Left renal cortex interstitium (tissue), 4 donors: ENCODE results near the gene CNGB1. TPM values are rescaled to one million over a fixed set of nuclear protein-coding genes. Genes with fewer than 3 reads are reported as not detected.
"Not testable (repeated sequence)": the region's sequence is repeated elsewhere in the genome, so short reads cannot be mapped to it uniquely, and the experiment has no call there.

Source experiments
- DNase-seq, 4 donors: peaks; one replicate each; pipeline ENCODE4 v3.0.0-alpha.2; 2013; ENCODE audit warnings: low read depth in 4 of 4, low spot score in 2 of 4, missing footprints in 1 of 4
- polyA plus RNA-seq, 4 donors: library from polyadenylated mRNA; unstranded; fragments of 120-200 nt; gene quantifications; one replicate each; pipeline ENCODE4 v1.2.1, GENCODE V29; 2013; ENCODE audit not compliant: insufficient read length in 4 of 4

Gene CNGB1
- polyA plus RNA-seq, 4 donors, result 0.03 to 0.08 TPM; not detected in 2

- no peak for DNase-seq
These were observed 31.7 kb downstream of the CNGB1 start for GRCh38 chr16:57938936-57939871.

- DNase-seq, result no peak
These were observed 32.4 kb downstream of the CNGB1 start for GRCh38 chr16:57938484-57938883.

- no peak for DNase-seq
These were observed 33.1 kb downstream of the CNGB1 start for GRCh38 chr16:57937861-57938260.

GRCh38 chr16:57935904-57936303, 35.0 kb downstream of the CNGB1 start:
- DNase-seq, result no peak

- DNase-seq, result no peak
These were observed 40.4 kb downstream of the CNGB1 start for GRCh38 chr16:57930533-57930932.

- no peak for DNase-seq
These were observed 41.7 kb downstream of the CNGB1 start for GRCh38 chr16:57929250-57929649.

- DNase-seq, result no peak
These were observed 44.9 kb downstream of the CNGB1 start for GRCh38 chr16:57926041-57926440.

- DNase-seq, result no peak
These were observed 45.6 kb downstream of the CNGB1 start for GRCh38 chr16:57925310-57925709.

- no peak for DNase-seq
These were observed 46.4 kb downstream of the CNGB1 start for GRCh38 chr16:57924514-57924913.

GRCh38 chr16:57923841-57924240, 47.1 kb downstream of the CNGB1 start:
- DNase-seq, result no peak

- no peak for DNase-seq
These were observed 47.5 kb downstream of the CNGB1 start for GRCh38 chr16:57923418-57923817.

GRCh38 chr16:57920880-57921229, 50.1 kb downstream of the CNGB1 start:
- DNase-seq, result no peak

- no peak for DNase-seq
These were observed 50.6 kb downstream of the CNGB1 start for GRCh38 chr16:57920215-57920879.

- DNase-seq, result no peak
These were observed 51.9 kb downstream of the CNGB1 start for GRCh38 chr16:57918994-57919393.

- no peak for DNase-seq
These were observed 52.5 kb downstream of the CNGB1 start for GRCh38 chr16:57918444-57918843.

GRCh38 chr16:57917929-57918328, 53.0 kb downstream of the CNGB1 start:
- DNase-seq, result not testable (repeated sequence)

GRCh38 chr16:57917489-57917888, 53.4 kb downstream of the CNGB1 start:
- not testable (repeated sequence) for DNase-seq

GRCh38 chr16:57916735-57917438, 54.0 kb downstream of the CNGB1 start:
- no peak for DNase-seq

- DNase-seq, result no peak
These were observed 55.0 kb downstream of the CNGB1 start for GRCh38 chr16:57915811-57916488.

GRCh38 chr16:57915267-57915666, 55.7 kb downstream of the CNGB1 start:
- no peak for DNase-seq
